Stimulated activated CD4-positive, alpha-beta T cell treated with anti-CD3 and anti-CD28 coated beads, Interleukin-4, amount 100 ng/mL, for 24 hours (primary cell): ENCODE data around the gene IL4I1.

ENCODE experiments used
- DNase-seq: peaks from one replicate; pipeline ENCODE4 v3.0.0-alpha.2; 2020

IL4I1 gene

GRCh38 chr19:49923055-49924003, 26.6 kb upstream of the IL4I1 start:
- no peak for DNase-seq

GRCh38 chr19:49921871-49922795, 25.4 kb upstream of the IL4I1 start:
- no peak for DNase-seq

GRCh38 chr19:49920624-49921363, 24.1 kb upstream of the IL4I1 start:
- DNase-seq: no peak

- DNase-seq: no peak
Measured at GRCh38 chr19:49918089-49918488, 21.4 kb upstream of the IL4I1 start.

GRCh38 chr19:49916839-49917733, 20.4 kb upstream of the IL4I1 start:
- no peak for DNase-seq

- no peak for DNase-seq
Measured at GRCh38 chr19:49915271-49915670, 18.6 kb upstream of the IL4I1 start.

- no peak for DNase-seq
Measured at GRCh38 chr19:49913720-49914119, 17.0 kb upstream of the IL4I1 start.

- no peak for DNase-seq
Measured at GRCh38 chr19:49912965-49913685, 16.4 kb upstream of the IL4I1 start.

GRCh38 chr19:49911381-49912145, 14.9 kb upstream of the IL4I1 start:
- DNase-seq: peak; percentile 47

- DNase-seq: no peak
Measured at GRCh38 chr19:49910179-49910578, 13.5 kb upstream of the IL4I1 start.

GRCh38 chr19:49908480-49909420, 12.1 kb upstream of the IL4I1 start:
- no peak for DNase-seq

- no peak for DNase-seq
Measured at GRCh38 chr19:49907745-49908446, 11.2 kb upstream of the IL4I1 start.

GRCh38 chr19:49906879-49907564, 10.3 kb upstream of the IL4I1 start:
- DNase-seq: no peak

GRCh38 chr19:49904136-49904535, 7.4 kb upstream of the IL4I1 start:
- DNase-seq: no peak

GRCh38 chr19:49895566-49896297, 955 bp downstream of the IL4I1 start:
- no peak for DNase-seq

- peak; percentile 61 for DNase-seq
Measured at GRCh38 chr19:49894879-49895565, 1.7 kb downstream of the IL4I1 start.
